Measurements from ENCODE around the gene ADAMTSL1.

Gene ADAMTSL1

DNA sequence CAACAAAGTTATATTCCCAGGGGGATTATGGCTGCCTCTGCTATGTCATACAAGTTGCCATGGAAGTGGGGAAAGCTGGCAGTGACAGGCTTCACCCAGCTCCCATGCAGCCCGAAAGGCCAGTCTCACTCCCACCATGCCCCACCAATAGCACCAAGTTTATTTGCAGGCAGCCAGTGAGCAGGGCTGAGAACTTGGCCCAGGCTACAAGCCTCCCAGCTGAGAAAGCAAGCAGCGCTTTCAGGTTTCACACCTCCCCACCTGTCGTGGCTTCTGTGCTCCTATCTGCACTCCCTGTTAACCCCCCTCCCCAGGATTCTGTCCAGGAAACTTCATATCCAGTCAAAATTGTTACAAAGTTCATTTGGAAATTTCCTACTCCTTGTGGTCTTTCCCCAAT, 404.0 kb downstream of the ADAMTSL1 start:
- TF ChIP-seq CTCF (conservative IDR thresholded peaks at IDR 0.05), result no peak
- H3K27ac ChIP-seq, result no peak overlapping the region

DNA sequence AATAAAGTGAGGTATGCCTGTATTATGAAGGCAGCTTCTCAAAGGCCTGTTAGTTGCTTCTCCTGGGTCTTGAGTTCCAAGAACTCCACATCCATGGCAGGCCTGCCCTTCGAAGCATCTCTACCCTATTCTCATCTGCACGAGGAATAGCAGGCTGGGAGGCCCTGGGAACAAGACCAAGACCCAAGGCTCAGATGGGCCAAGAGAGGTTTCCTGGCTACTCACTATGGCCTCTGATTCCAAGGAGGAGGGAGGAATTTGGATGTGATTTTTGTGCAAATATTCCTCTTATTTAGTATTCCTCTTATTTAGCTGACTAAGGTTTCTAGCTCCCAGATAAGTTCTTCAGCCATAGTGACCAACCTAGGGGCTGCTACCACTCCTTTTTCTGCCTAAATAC, 407.8 kb downstream of the ADAMTSL1 start:
- no peak overlapping the region for H3K27ac ChIP-seq
- TF ChIP-seq CTCF (conservative IDR thresholded peaks at IDR 0.05), result no peak

DNA sequence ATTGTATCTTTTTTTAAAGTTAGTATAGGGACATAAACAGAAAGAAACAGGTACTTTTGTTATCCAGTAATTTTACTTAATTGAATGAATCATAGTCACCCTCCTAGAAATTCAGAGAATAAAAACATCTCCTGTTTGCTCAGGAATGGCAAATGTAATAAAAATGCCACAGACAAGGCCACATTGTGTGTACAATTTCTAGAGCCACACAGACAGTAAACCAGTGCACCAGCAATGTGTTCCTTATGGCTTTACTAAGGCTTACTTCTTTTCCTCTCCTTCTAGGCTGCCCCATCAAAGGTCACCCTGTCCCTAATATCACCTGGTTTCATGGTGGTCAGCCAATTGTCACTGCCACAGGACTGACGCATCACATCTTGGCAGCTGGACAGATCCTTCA, 413.6 kb downstream of the ADAMTSL1 start:
- TF ChIP-seq CTCF (conservative IDR thresholded peaks at IDR 0.05), result no peak
- H3K27ac ChIP-seq, result no peak overlapping the region

DNA sequence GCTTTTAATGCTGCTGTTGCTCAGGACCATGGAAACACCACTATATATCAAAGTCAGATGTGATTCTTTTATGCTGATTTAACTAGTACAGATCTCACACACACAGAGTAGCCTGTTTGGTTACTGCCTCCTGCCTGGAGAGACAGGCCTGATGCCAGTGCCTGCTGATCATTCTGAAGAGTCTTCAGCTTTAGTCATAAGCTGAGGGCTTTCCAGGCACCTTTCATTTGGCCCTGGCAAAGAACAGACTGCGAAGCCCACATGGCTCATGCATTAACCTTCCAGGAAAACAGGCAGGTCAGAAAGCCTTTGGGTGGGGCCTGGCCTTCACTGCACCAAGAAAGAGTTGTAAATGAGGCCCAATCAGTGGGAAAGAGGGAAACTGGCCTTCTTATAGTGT, 414.3 kb downstream of the ADAMTSL1 start:
- no peak overlapping the region for H3K27ac ChIP-seq
- no peak for TF ChIP-seq CTCF (conservative IDR thresholded peaks at IDR 0.05)

DNA sequence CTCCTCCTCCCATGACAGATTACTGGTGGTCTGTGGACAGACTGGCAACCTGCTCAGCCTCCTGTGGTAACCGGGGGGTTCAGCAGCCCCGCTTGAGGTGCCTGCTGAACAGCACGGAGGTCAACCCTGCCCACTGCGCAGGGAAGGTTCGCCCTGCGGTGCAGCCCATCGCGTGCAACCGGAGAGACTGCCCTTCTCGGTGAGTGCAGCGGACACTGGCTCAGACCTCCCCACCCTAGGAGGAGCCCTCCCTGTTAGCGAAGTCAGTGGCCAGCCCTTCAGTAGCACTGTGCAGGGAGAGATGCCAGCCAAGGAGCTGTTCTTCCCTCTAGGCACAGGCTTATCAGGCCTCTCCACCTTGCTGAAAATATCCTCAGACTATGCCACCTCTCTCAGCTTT, 415.6 kb downstream of the ADAMTSL1 start:
- no peak for TF ChIP-seq CTCF (conservative IDR thresholded peaks at IDR 0.05)
- H3K27ac ChIP-seq, result no peak overlapping the region

- H3K27ac ChIP-seq, result no peak overlapping the region
- no peak for TF ChIP-seq CTCF (conservative IDR thresholded peaks at IDR 0.05)
These were observed 416.4 kb downstream of the ADAMTSL1 start for GRCh38 chr9:18890372-18890771.

GRCh38 chr9:18891946-18892670, 418.2 kb downstream of the ADAMTSL1 start:
- no peak for TF ChIP-seq CTCF (conservative IDR thresholded peaks at IDR 0.05)
- no peak overlapping the region for H3K27ac ChIP-seq
